HepG2 (cell line): ENCODE data around the gene MCF2L. TPM values are rescaled to one million over a fixed set of nuclear protein-coding genes. Genes with fewer than 3 reads are reported as not detected.
"Not testable (repeated sequence)": the region's sequence is repeated elsewhere in the genome, so short reads cannot be mapped to it uniquely, and the experiment has no call there.

Experiments used
- ATAC-seq: fragments of 200-7000 bp; cut with Tn5 transposase; 3 replicates; pipeline ENCODE4 v1.9.1; 2020; ENCODE audit warnings: mild to moderate bottlenecking, moderate library complexity
- BruUV-seq: library from RNA; stranded (reverse); fragments of 400-500 nt; replicated peaks from 2 replicates; lab custom pipeline; 2021; lab: Mats Ljungman, UMichigan
- CTCF ChIA-PET: fragments of 300-600 bp; formaldehyde crosslinking; extraction: SDS; loops from one replicate; lab custom pipeline; 2021; ENCODE audit warnings: low total read pairs, inconsistent platforms, low intra/inter-chr PET ratio; lab: Yijun Ruan, JAX
- POLR2A ChIA-PET: fragments of 350-600 bp; sonication (Branson Sonifier 250); formaldehyde crosslinking; loops from one replicate; lab custom pipeline; 2020; ENCODE audit warnings: antibody characterized with exemption, inconsistent platforms; lab: Yijun Ruan, JAX
- DNase-seq: peaks from one replicate; pipeline ENCODE4 v3.0.0-alpha.2; 2015; ENCODE audit warnings: low spot score
- FAIRE-seq: peaks from 3 replicates; lab custom pipeline; 2011; peaks lifted over from hg19 to GRCh38; lab: Jason Lieb, UNC
- H2AFZ ChIP-seq: one replicate; pipeline ENCODE4 v1.6.1; 2011; ENCODE audit warnings: low read length, inconsistent platforms
- H3K27ac ChIP-seq: fragments of 300-600 bp; 3 replicates; pipeline ENCODE4 v1.8.0; 2011; ENCODE audit warnings: mixed run types, mild to moderate bottlenecking, mixed read lengths, low read length, inconsistent platforms; ENCODE audit not compliant: insufficient read depth; ENCODE audit errors: extremely low read length
- H3K27me3 ChIP-seq, 2 experiments: fragments of 200-600 bp in 1 of 2; 2 replicates in 1 of 2; 3 replicates in 1 of 2; pipeline versions ENCODE4 v1.6.0 to v1.8.0; 2011; ENCODE audit warnings: low read length in 2 of 2, mild to moderate bottlenecking in 2 of 2, moderate library complexity in 2 of 2, inconsistent platforms in 1 of 2; ENCODE audit not compliant: insufficient read depth in 2 of 2, control insufficient read depth in 1 of 2
- H3K36me3 ChIP-seq, 2 experiments: fragments of 200-600 bp in 1 of 2; replicated peaks in 1 of 2; 2 replicates in 1 of 2; 3 replicates in 1 of 2; pipeline versions ENCODE4 v1.5.1 to v1.8.0; 2011; ENCODE audit warnings: low read length in 2 of 2, inconsistent platforms in 1 of 2; ENCODE audit not compliant: insufficient read depth in 2 of 2, control insufficient read depth in 1 of 2
- H3K4me1 ChIP-seq: 2 replicates; pipeline ENCODE4 v1.5.1; 2012; ENCODE audit warnings: low read length, inconsistent platforms; ENCODE audit not compliant: insufficient read depth
- H3K4me2 ChIP-seq: 2 replicates; pipeline ENCODE4 v1.6.0; 2011; ENCODE audit warnings: low read depth, low read length, inconsistent platforms
- H3K4me3 ChIP-seq, 3 experiments: fragments of 200-600 bp in 1 of 3; sonication (generic), shearing (Covaris generic) in 1 of 3; replicated peaks in 1 of 3; 2 replicates each; pipeline ENCODE4 v1.5.1; 2011 to 2016; ENCODE audit warnings: low read length in 3 of 3, inconsistent platforms in 2 of 3, low read depth in 2 of 3, mild to moderate bottlenecking in 2 of 3, control low read depth in 1 of 3, mixed read lengths in 1 of 3; ENCODE audit not compliant: insufficient read depth in 1 of 3
- H3K79me2 ChIP-seq: one replicate; pipeline ENCODE4 v1.6.1; 2011; ENCODE audit warnings: low read length, inconsistent platforms; ENCODE audit not compliant: insufficient read depth
- H3K9ac ChIP-seq: 2 replicates; pipeline ENCODE4 v1.6.0; 2011; ENCODE audit warnings: mild to moderate bottlenecking, low read depth, low read length, inconsistent platforms; ENCODE audit not compliant: insufficient read depth
- H3K9me3 ChIP-seq: 2 replicates; pipeline ENCODE4 v1.5.1; 2012; ENCODE audit warnings: mild to moderate bottlenecking, low read length
- H4K20me1 ChIP-seq: 2 replicates; pipeline ENCODE4 v1.6.0; 2011; ENCODE audit warnings: inconsistent platforms, mild to moderate bottlenecking, low read length, moderate library complexity; ENCODE audit not compliant: insufficient read depth
- RBFOX2 ChIP-seq: fragments of 200-400 bp; formaldehyde crosslinking; IDR thresholded peaks from 2 replicates; pipeline ENCODE4 v1.6.1; 2017; ENCODE audit warnings: low read depth, mild to moderate bottlenecking, low read length
- SRSF9 ChIP-seq: fragments of 200-400 bp; formaldehyde crosslinking; IDR thresholded peaks from 2 replicates; pipeline ENCODE4 v1.6.1; 2018; ENCODE audit warnings: borderline replicate concordance, mild to moderate bottlenecking, low read depth, low read length; ENCODE audit not compliant: insufficient read depth, poor library complexity, severe bottlenecking
- ZBTB38 ChIP-seq: sonication (generic); formaldehyde crosslinking; IDR thresholded peaks from 2 replicates; pipeline ENCODE4 v1.5.1; 2020; ENCODE audit warnings: mild to moderate bottlenecking, missing genetic modification reagents
- ZNF558 ChIP-seq: sonication (generic); formaldehyde crosslinking; IDR thresholded peaks from 2 replicates; pipeline ENCODE4 v1.9.0; 2022; ENCODE audit warnings: mild to moderate bottlenecking, missing genetic modification reagents, borderline replicate concordance
- ZNF713 ChIP-seq: sonication (generic); formaldehyde crosslinking; IDR thresholded peaks from 2 replicates; pipeline ENCODE4 v1.4.0; 2020; ENCODE audit warnings: mild to moderate bottlenecking, missing genetic modification reagents
- WGBS: methylation state at CpG from one replicate; pipeline ENCODE4 v1.1.6; 2017; ENCODE audit warnings: low lambda C conversion rate; 5-methylcytosine and 5-hydroxymethylcytosine counted together
- in situ Hi-C: cut with HindIII; loops from 2 replicates; pipeline ENCODE4 v1.10.0; 2017; ENCODE audit warnings: low pct_unique_long_range_greater_than_20kb; ENCODE audit not compliant: extremely low pct_ligation_motif_present
- intact Hi-C: fragments of 100-400 bp; cut with micrococcal nuclease; formaldehyde crosslinking; loops from one replicate; pipeline ENCODE4 v1.10.0; 2022; ENCODE audit not compliant: unreplicated experiment
- polyA plus RNA-seq, 8 experiments: library from polyadenylated mRNA; depleted of rRNA in 3 of 8; stranded (reverse) in 7 of 8; unstranded in 1 of 8; fragments of >200 nt; fragmentation: Illumina TruSeq in 4 of 8; extraction: Trizol in 4 of 8; gene quantifications; 2 replicates each; pipeline versions ENCODE4 v1.2.1 to v1.2.3, GENCODE V29; 2011 to 2016; ENCODE audit warnings: low read depth in 4 of 8, missing spikeins in 1 of 8, mixed read lengths in 1 of 8; ENCODE audit not compliant: insufficient read depth in 1 of 8
- total RNA-seq, 5 experiments: library from RNA; depleted of rRNA; stranded (reverse); fragments of >200 nt; fragmentation: Illumina TruSeq; extraction: Trizol; gene quantifications; 2 replicates each; pipeline ENCODE4 v1.2.3, GENCODE V29; 2016; ENCODE audit warnings: low read depth in 1 of 5
- TF ChIP-seq, protein P1 (sequence below): sonication (generic); formaldehyde crosslinking; IDR thresholded peaks from 2 replicates; pipeline ENCODE4 v1.4.0; 2020; ENCODE audit warnings: mild to moderate bottlenecking, missing genetic modification reagents

The MCF2L gene
- total and polyA plus RNA-seq, 2 of the 13 experiments (the other 11 are each of a cell fraction or from before 2014, with no cell fraction given) = 19.4 to 28.4 TPM

DNA sequence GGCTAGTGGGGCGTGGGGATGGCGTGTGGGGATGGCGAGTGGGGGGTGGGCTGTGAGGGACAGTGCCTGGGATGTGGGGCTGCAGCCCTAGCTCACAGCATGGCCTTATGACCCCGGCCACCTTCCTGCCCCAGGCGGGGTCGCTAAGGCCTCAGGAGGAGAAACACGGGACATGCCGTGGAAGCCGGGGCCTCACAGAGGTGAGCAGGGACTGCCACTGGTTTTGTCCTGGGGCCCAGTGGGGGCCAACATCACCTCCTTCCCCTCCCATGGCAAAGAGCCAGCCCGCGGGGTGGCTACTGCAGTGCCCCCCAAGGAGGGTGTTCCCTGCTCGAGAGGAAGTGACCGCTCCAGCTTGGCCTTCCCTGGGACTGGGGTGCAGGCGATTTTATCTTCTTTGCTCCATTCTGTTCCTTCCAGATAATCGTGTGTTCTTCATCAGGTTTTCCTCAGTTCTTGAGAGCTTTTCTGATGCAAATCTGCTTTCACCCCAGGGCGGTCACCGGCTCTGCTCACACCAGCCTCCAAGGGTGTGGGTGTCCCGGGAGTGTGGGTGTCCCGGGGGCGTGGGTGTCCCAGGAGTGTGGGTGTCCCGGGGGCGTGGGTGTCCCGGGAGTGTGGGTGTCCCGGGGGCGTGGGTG lies 137.8 kb downstream of the MCF2L start:
- H3K4me3 ChIP-seq = peak overlapping the region in 1 of 3 experiments; percentile 60; a peak in 2 of 6 replicates
- no TSS peak for BruUV-seq
- ATAC-seq = no peak

DNA sequence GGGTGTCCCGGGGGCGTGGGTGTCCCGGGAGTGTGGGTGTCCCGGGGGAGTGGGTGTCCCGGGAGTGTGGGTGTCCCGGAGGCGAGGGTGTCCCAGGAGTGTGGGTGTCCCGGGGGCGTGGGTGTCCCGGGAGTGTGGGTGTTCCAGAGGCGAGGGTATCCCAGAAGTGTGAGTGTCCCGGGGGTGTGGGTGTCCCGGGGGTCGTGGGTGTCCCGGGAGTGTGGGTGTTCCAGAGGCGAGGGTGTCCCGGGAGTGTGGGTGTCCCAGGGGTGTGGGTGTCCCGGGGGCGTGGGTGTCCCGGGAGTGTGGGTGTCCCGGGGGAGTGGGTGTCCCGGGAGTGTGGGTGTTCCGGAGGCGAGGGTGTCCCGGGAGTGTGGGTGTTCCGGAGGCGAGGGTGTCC lies 139.5 kb downstream of the MCF2L start:
- ATAC-seq, in situ Hi-C loops, H3K4me3 ChIP-seq, POLR2A ChIA-PET, FAIRE-seq, H3K9ac ChIP-seq, H3K9me3 ChIP-seq, CTCF ChIA-PET, H2AFZ ChIP-seq, H3K27me3 ChIP-seq, H3K4me2 ChIP-seq, H4K20me1 ChIP-seq, intact Hi-C loops, DNase-seq, H3K36me3 ChIP-seq, H3K27ac ChIP-seq, H3K79me2 ChIP-seq, BruUV-seq: not testable (repeated sequence)
- H3K4me1 ChIP-seq = peaks cover 32% of the 10 kb centered on the region
- 95% methylated on average over 27 of the region's 27 CpGs for WGBS

More for the DNA sequence above, 137.8 kb downstream of the MCF2L start:
- Histone ChIP-seq H3K9ac (no peak overlapping the region), H3K4me1 (peaks cover 39% of the 10 kb centered on the region), H3K27ac (peak overlapping the region; percentile 42), H4K20me1 (no peaks in the 10 kb centered on the region), H3K27me3 (no peaks in the 10 kb centered on the region), H3K4me2 (0 out of 2 replicates have a peak overlapping the region, but pooled peaks have one; percentile 3), H2AFZ (no peak overlapping the region), H3K36me3 (no peaks in the 10 kb centered on the region), H3K9me3 (no peaks in the 10 kb centered on the region), H3K79me2 (peaks cover 8% of the 10 kb centered on the region)
- intact Hi-C loops = no loop called here
- ChIA-PET CTCF (no interaction called here), POLR2A (no interaction called here)
- DNase-seq (no peak), FAIRE-seq (no peak)
- WGBS = 93% methylated on average over 22 of the region's 25 CpGs
- in situ Hi-C loops = no loop called here
- TF ChIP-seq ZNF558 (CRISPR knock-in tag) = no peak
- 0 out of 2 replicates have a peak, but pooled peaks have one; percentile 12 for TF ChIP-seq RBFOX2
- no peak for TF ChIP-seq ZNF713 (CRISPR knock-in tag)
- TF ChIP-seq, protein P1, sequence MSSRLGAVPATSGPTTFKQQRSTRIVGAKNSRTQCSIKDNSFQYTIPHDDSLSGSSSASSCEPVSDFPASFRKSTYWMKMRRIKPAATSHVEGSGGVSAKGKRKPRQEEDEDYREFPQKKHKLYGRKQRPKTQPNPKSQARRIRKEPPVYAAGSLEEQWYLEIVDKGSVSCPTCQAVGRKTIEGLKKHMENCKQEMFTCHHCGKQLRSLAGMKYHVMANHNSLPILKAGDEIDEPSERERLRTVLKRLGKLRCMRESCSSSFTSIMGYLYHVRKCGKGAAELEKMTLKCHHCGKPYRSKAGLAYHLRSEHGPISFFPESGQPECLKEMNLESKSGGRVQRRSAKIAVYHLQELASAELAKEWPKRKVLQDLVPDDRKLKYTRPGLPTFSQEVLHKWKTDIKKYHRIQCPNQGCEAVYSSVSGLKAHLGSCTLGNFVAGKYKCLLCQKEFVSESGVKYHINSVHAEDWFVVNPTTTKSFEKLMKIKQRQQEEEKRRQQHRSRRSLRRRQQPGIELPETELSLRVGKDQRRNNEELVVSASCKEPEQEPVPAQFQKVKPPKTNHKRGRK (CRISPR knock-in tag) = no peak
- no peak for TF ChIP-seq SRSF9
- TF ChIP-seq ZBTB38 (CRISPR knock-in tag) = peak; percentile 84
